Measurements from ENCODE around the gene DAPK1.

Gene DAPK1

DNA sequence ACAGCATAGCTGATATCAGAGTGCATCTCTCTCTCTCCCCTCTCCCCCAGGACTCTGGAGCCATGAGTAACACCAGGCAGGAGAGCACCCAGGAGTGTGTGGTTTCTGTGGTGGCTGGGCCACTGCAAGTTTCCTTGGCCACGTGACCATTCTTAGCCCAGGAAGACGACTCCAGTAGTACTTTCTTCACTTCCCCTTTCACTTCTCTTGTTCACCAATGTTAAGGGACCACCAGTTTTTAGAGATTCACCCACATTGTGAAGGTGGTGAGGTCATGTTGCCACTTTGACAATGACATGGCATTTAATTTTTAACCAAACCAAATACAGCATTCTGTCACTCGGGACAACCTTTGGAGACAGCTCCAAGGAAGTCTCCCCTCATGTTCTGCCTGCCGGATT is 17.9 kb upstream of the DAPK1 start:
- Histone ChIP-seq H3K9ac (ENCODE audit: low read length) (no peak overlapping the region), H3K36me3 (ENCODE audit: control insufficient read depth, insufficient read depth, low read length) (no peaks in the 10 kb centered on the region)

DNA sequence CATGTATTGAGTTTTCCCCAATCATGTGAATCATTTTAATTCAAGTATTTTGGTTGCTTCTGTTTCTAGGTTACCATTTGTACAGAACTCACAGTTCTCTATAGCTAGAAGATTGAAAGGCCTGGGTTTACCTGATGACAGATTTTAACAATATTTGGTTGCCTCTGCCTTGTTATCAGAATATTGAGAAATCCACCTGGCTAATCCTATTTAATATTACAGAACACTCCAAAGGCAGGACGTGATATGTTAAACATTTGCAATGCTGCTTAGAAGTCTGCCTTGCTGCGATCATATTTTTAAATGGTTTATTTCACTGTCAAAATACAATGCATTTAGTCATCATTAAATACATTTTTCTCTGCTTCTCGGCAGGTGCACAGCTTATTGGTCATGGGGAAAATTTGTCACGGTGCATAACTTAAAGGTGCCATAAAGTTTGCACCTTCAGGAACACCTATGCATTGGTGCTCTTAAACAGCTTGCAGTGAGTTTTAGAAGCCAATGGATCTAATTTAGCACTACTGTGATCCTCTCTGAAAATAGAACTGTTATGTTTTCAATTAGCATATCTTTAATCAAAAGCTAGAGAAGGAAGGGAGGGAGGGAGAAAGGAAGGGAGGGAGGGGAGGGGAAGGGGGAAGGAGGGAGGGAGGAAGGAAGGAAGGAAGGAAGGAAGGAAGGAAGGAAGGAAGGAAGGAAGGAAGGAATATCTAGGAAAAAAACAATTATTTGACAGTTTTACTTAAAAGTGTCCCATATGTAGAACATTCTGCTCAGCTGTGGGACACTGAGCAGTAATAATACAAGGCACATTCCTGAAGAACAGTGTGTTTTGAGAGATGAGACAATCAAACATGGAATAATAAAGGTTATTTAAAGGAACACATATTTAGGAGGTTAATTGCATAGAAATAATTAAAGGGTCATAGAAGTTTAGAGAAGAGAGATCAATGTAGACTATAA is 15.5 kb upstream of the DAPK1 start:
- H3K36me3 ChIP-seq (ENCODE audit: control insufficient read depth, insufficient read depth, low read length): no peaks in the 10 kb centered on the region
- H3K4me3 ChIP-seq (ENCODE audit: low read length): no peak overlapping the region
- H3K9ac ChIP-seq (ENCODE audit: low read length): no peak overlapping the region
- no peaks in the 10 kb centered on the region for H3K4me1 ChIP-seq (ENCODE audit: control insufficient read depth, insufficient read depth, low read length)
- no peaks in the 10 kb centered on the region for H3K27me3 ChIP-seq (ENCODE audit: control insufficient read depth, insufficient read depth, low read length)
- H3K9me3 ChIP-seq (ENCODE audit: control insufficient read depth, low read length): no peaks in the 10 kb centered on the region

More for the DNA sequence above, 17.9 kb upstream of the DAPK1 start:
- H3K9me3 ChIP-seq (ENCODE audit: control insufficient read depth, low read length): no peaks in the 10 kb centered on the region
- H3K4me3 ChIP-seq (ENCODE audit: low read length): no peak overlapping the region
- H3K27me3 ChIP-seq (ENCODE audit: control insufficient read depth, insufficient read depth, low read length): no peaks in the 10 kb centered on the region
- H3K4me1 ChIP-seq (ENCODE audit: control insufficient read depth, insufficient read depth, low read length): no peaks in the 10 kb centered on the region

DNA sequence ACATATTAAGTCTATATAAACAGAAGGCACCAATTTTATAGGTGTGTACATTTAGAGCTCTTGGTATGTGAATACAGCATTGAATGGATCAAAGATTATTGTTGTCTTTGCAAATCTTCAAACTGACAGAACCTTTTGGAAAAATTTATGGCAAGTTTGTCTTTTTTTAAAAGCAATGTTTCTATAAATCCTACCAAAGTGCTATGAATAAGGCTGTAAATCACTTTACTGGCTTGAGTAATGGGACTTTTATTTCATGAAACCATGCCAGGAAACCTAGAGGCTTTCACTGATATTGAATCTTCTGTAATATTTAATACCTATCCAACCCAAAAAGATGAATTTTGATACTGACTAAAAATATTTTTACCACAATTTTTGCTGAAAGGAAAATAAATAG is 7.4 kb upstream of the DAPK1 start:
- Histone ChIP-seq H3K27me3 (ENCODE audit: control insufficient read depth, insufficient read depth, low read length) (no peaks in the 10 kb centered on the region), H3K9ac (ENCODE audit: low read length) (no peak overlapping the region), H3K4me3 (ENCODE audit: low read length) (no peak overlapping the region), H3K4me1 (ENCODE audit: control insufficient read depth, insufficient read depth, low read length) (no peaks in the 10 kb centered on the region), H3K36me3 (ENCODE audit: control insufficient read depth, insufficient read depth, low read length) (no peaks in the 10 kb centered on the region), H3K9me3 (ENCODE audit: control insufficient read depth, low read length) (no peaks in the 10 kb centered on the region)

DNA sequence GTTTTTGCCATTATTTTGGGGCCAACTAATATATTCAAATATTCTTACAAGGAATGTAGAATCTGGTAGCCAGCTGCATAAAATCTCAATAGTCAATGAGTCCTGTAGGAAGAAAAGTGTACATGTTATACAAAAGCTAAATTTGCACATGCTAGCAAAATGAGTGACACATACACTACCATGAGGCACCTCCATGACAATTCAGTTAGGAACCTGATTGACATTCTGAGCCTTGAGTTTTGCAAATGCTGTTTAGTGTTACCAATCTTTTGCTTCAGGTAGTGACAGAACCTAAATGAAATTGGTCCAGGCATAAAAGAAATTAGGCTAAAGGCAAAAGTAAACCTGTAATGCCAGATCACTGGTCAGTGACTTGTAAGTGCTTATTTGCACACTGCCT is 6.8 kb upstream of the DAPK1 start:
- Histone ChIP-seq H3K4me3 (ENCODE audit: low read length) (no peak overlapping the region), H3K9me3 (ENCODE audit: control insufficient read depth, low read length) (no peaks in the 10 kb centered on the region), H3K4me1 (ENCODE audit: control insufficient read depth, insufficient read depth, low read length) (no peaks in the 10 kb centered on the region), H3K27me3 (ENCODE audit: control insufficient read depth, insufficient read depth, low read length) (no peaks in the 10 kb centered on the region), H3K9ac (ENCODE audit: low read length) (no peak overlapping the region), H3K36me3 (ENCODE audit: control insufficient read depth, insufficient read depth, low read length) (no peaks in the 10 kb centered on the region)

DNA sequence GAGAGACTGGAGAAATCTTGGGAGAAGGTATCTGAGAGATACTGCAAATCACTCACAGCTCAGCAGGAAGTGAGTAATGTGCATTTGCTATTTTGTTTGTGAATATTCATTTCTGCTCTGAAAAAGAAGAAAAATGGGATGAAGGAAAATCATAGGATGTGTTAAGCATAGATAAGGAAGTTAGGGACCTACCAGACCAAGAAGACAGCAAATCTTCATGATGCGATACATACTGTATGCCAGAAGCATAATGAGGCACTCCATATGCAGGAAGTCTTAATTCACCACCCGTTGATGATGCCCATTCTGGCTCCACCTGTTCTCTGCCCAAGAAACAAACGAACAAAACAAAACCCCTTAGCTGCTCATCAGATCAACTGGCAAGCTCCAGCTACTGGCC is 6.1 kb upstream of the DAPK1 start:
- no peaks in the 10 kb centered on the region for H3K27me3 ChIP-seq (ENCODE audit: control insufficient read depth, insufficient read depth, low read length)

DNA sequence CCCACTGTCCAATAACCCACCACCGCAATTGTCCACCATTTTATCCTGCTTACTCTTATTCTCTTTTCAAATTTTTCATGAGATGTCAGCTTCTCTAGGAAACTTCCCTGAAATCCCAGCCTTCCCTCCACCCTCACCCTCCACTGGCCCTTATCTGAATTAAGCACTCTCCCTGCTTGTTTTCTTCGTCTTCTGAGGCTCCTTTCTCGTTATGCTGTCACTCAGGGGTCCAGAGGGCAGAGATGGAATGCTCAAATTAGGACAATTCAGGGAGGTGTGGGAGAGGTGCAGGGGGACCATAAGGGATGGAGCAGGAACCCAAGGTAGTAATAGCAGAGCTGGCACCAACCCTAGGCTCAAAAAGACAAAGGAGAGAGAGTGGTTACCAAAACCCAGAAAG is 5.0 kb upstream of the DAPK1 start:
- Histone ChIP-seq H3K27me3 (ENCODE audit: control insufficient read depth, insufficient read depth, low read length) (no peaks in the 10 kb centered on the region), H3K36me3 (ENCODE audit: control insufficient read depth, insufficient read depth, low read length) (no peaks in the 10 kb centered on the region), H3K4me3 (ENCODE audit: low read length) (no peak overlapping the region), H3K9ac (ENCODE audit: low read length) (no peak overlapping the region), H3K4me1 (ENCODE audit: control insufficient read depth, insufficient read depth, low read length) (no peaks in the 10 kb centered on the region), H3K9me3 (ENCODE audit: control insufficient read depth, low read length) (no peaks in the 10 kb centered on the region)

More for the DNA sequence above, 6.1 kb upstream of the DAPK1 start:
- no peaks in the 10 kb centered on the region for H3K9me3 ChIP-seq (ENCODE audit: control insufficient read depth, low read length)
- H3K4me3 ChIP-seq (ENCODE audit: low read length): no peak overlapping the region
- no peak overlapping the region for H3K9ac ChIP-seq (ENCODE audit: low read length)
- H3K4me1 ChIP-seq (ENCODE audit: control insufficient read depth, insufficient read depth, low read length): no peaks in the 10 kb centered on the region
- no peaks in the 10 kb centered on the region for H3K36me3 ChIP-seq (ENCODE audit: control insufficient read depth, insufficient read depth, low read length)

DNA sequence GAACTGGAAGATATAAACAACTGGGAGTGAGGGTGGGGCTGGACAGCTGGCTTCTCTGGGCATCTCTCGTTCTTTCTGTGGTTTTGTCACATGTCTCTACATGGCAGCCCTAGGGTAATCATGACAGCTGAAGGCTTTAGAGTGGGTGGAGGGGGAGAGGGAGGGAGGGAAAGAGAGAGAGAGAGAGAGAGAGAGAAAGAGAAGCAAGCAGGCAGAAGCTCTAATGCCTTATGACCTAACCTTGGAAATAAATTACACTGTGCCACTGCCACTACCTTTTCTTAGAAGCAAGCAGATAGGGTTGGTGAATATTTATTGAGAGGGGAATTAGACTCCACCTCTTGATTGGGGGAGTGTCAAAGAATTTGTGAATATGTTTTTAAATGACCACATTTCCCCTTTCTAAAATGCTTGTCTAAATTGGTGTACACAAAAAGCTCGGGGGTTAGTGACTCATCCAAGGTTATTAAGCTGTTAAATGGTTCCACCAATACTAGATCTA is 2.6 kb upstream of the DAPK1 start:
- no peak overlapping the region for H3K9ac ChIP-seq (ENCODE audit: low read length)
- H3K36me3 ChIP-seq (ENCODE audit: control insufficient read depth, insufficient read depth, low read length): no peaks in the 10 kb centered on the region
- H3K4me3 ChIP-seq (ENCODE audit: low read length): no peak overlapping the region
- H3K9me3 ChIP-seq (ENCODE audit: control insufficient read depth, low read length): no peaks in the 10 kb centered on the region
- H3K4me1 ChIP-seq (ENCODE audit: control insufficient read depth, insufficient read depth, low read length): no peaks in the 10 kb centered on the region
- no peaks in the 10 kb centered on the region for H3K27me3 ChIP-seq (ENCODE audit: control insufficient read depth, insufficient read depth, low read length)

DNA sequence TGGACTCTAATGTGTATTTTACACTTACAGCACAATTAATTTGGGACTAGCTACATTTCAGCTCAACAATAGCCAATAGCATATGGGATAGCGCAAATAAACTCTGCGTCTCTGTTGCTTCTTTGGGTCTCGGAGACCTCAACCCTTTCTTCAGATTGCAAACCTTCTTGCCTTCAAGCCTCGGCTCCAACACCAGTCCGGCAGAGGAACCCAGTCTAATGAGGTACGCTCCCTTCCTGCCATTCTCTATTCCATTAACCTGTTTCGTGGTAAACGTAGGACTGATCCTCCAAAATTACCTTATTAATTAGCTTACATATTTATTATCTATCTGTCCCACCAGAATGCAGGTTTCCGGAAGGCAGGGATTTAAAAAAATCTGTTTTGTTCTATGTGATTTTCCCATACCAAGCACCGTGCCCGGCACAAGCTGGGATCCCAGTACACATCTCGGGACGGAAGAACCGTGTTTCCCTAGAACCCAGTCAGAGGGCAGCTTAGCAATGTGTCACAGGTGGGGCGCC is 525 bp upstream of the DAPK1 start:
- peaks cover 6% of the 10 kb centered on the region for H3K4me1 ChIP-seq (ENCODE audit: control insufficient read depth, insufficient read depth, low read length)
- peak overlapping the region; percentile 86 for H3K4me3 ChIP-seq (ENCODE audit: low read length)
- H3K9me3 ChIP-seq (ENCODE audit: control insufficient read depth, low read length): no peaks in the 10 kb centered on the region
- no peaks in the 10 kb centered on the region for H3K36me3 ChIP-seq (ENCODE audit: control insufficient read depth, insufficient read depth, low read length)
- H3K27me3 ChIP-seq (ENCODE audit: control insufficient read depth, insufficient read depth, low read length): no peaks in the 10 kb centered on the region
- peak overlapping the region; percentile 90 for H3K9ac ChIP-seq (ENCODE audit: low read length)

DNA sequence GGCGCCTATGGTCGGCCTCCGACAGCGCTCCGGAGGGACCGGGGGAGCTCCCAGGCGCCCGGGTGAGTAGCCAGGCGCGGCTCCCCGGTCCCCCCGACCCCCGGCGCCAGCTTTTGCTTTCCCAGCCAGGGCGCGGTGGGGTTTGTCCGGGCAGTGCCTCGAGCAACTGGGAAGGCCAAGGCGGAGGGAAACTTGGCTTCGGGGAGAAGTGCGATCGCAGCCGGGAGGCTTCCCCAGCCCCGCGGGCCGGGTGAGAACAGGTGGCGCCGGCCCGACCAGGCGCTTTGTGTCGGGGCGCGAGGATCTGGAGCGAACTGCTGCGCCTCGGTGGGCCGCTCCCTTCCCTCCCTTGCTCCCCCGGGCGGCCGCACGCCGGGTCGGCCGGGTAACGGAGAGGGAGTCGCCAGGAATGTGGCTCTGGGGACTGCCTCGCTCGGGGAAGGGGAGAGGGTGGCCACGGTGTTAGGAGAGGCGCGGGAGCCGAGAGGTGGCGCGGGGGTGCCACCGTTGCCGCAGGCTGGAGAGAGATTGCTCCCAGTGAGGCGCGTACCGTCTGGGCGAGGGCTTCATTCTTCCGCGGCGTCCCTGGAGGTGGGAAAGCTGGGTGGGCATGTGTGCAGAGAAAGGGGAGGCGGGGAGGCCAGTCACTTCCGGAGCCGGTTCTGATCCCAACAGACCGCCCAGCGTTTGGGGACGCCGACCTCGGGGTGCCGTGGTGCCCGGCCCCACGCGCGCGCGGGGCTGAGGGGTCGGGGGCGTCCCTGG is 561 bp downstream of the DAPK1 start:
- Histone ChIP-seq H3K27me3 (ENCODE audit: control insufficient read depth, insufficient read depth, low read length) (no peaks in the 10 kb centered on the region), H3K9me3 (ENCODE audit: control insufficient read depth, low read length) (no peaks in the 10 kb centered on the region), H3K36me3 (ENCODE audit: control insufficient read depth, insufficient read depth, low read length) (no peaks in the 10 kb centered on the region), H3K9ac (ENCODE audit: low read length) (peak overlapping the region; percentile 90), H3K4me1 (ENCODE audit: control insufficient read depth, insufficient read depth, low read length) (peaks cover 14% of the 10 kb centered on the region), H3K4me3 (ENCODE audit: low read length) (peak overlapping the region; percentile 86)

DNA sequence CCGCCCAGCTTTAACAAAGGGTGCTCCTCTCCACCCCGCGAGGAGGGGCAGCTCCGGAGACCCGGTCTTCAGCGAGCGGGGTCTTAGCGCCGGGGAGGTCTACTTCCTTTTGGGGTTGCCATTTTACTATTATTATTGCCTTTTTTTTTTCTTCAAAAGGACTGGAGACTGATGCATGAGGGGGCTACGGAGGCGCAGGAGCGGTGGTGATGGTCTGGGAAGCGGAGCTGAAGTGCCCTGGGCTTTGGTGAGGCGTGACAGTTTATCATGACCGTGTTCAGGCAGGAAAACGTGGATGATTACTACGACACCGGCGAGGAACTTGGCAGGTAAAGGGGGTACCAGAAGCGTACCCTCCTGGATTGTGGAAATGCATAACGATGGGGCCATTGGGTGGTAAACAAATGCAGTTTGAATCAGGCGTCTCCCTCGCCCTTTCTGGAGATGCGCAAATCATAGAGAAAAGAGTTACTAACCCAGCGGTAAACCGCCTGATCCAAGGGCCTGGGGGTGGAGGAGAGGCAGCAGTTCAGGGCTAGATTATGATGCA is 1.2 kb downstream of the DAPK1 start:
- Histone ChIP-seq H3K9ac (ENCODE audit: low read length) (peak overlapping the region; percentile 90), H3K4me1 (ENCODE audit: control insufficient read depth, insufficient read depth, low read length) (peaks cover 14% of the 10 kb centered on the region), H3K36me3 (ENCODE audit: control insufficient read depth, insufficient read depth, low read length) (no peaks in the 10 kb centered on the region)

DNA sequence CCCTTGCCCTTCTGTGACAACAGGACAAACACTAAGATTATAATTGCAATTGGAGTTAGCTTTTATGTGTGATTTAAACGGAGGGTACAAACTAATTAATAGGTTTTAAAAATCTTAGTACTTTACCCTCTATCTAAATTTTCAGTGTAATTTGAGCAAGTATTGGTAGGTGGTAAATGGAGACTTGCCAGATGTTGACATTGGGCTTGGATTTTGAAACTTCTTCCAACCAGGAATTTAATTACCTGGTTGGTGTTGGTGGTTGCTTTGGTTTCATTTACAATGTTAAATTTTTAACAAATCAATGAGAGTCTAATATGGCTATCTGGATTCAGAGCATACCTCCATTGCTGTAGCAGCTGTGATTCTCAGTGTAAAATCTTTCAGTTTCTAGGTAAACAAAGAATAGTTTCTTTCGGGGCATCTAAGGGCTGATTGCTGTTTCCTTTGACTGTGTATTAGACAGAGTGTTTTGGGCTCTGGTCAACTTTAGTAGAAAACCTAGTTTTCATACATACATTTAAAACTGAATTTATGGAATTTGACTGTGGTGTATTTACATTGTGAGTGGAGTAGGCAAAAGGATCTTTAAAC is 1.9 kb downstream of the DAPK1 start:
- peak overlapping the region; percentile 90 for H3K9ac ChIP-seq (ENCODE audit: low read length)
- H3K4me3 ChIP-seq (ENCODE audit: low read length): peak overlapping the region; percentile 86
- H3K27me3 ChIP-seq (ENCODE audit: control insufficient read depth, insufficient read depth, low read length): no peaks in the 10 kb centered on the region
- no peaks in the 10 kb centered on the region for H3K36me3 ChIP-seq (ENCODE audit: control insufficient read depth, insufficient read depth, low read length)
- H3K4me1 ChIP-seq (ENCODE audit: control insufficient read depth, insufficient read depth, low read length): peaks cover 14% of the 10 kb centered on the region
- H3K9me3 ChIP-seq (ENCODE audit: control insufficient read depth, low read length): no peaks in the 10 kb centered on the region

More for the DNA sequence above, 1.2 kb downstream of the DAPK1 start:
- H3K27me3 ChIP-seq (ENCODE audit: control insufficient read depth, insufficient read depth, low read length): no peaks in the 10 kb centered on the region
- no peaks in the 10 kb centered on the region for H3K9me3 ChIP-seq (ENCODE audit: control insufficient read depth, low read length)
- H3K4me3 ChIP-seq (ENCODE audit: low read length): peak overlapping the region; percentile 86
